ENCODE data around the gene LTBP4. TPM values are rescaled to one million over a fixed set of nuclear protein-coding genes. Genes with fewer than 3 reads are reported as not detected.

LTBP4 gene
- total and polyA plus RNA-seq, 7 donors = 31.9 to 206 (median 118) TPM

DNA sequence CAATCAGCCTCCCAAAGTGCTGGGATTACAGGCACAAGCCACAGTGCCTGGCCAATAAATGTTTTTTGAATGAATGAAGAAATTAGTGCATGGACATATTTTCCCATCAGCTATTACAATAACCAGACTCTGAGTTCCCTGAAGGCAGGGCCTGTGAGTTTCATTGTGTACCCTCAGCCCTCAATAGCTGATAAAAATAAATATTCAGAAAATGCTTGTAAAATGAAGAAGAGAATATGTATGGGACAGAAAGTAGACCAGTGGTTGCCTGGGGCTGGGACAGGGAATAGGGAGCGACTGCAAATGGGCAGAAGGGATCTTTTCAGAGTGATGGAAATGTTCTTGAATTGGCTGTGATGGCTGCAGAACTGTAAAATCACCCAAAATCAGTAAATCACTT is 60.4 kb downstream of the LTBP4 start:
- intact Hi-C loops (cut with DNase I) = loop anchor here (1.0 to 5.0 kb wide), 4 partner anchors 41 to 483 kb away; no protein-coding TSS in a partner anchor
- Histone ChIP-seq H3K27me3 (no peaks in the 10 kb centered on the region), H3K27ac (peak overlapping the region in 1 of 4 donors; percentile 89), H3K4me3 (no peak overlapping the region), H3K9me3 (no peaks in the 10 kb centered on the region), H3K36me3 (peaks cover 0 to under 1% (median 0%) of the 10 kb centered on the region in 4 donors), H3K4me1 (peaks cover 0 to 16% (median 12%) of the 10 kb centered on the region in 4 donors)
- WGBS, 2 donors = 86 to 91% methylated on average over 1 of the region's 1 CpG
- TF ChIP-seq, protein P1, sequence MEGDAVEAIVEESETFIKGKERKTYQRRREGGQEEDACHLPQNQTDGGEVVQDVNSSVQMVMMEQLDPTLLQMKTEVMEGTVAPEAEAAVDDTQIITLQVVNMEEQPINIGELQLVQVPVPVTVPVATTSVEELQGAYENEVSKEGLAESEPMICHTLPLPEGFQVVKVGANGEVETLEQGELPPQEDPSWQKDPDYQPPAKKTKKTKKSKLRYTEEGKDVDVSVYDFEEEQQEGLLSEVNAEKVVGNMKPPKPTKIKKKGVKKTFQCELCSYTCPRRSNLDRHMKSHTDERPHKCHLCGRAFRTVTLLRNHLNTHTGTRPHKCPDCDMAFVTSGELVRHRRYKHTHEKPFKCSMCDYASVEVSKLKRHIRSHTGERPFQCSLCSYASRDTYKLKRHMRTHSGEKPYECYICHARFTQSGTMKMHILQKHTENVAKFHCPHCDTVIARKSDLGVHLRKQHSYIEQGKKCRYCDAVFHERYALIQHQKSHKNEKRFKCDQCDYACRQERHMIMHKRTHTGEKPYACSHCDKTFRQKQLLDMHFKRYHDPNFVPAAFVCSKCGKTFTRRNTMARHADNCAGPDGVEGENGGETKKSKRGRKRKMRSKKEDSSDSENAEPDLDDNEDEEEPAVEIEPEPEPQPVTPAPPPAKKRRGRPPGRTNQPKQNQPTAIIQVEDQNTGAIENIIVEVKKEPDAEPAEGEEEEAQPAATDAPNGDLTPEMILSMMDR (IDR thresholded peaks at IDR 0.05) = no peak
- TF ChIP-seq POLR2A (IDR thresholded peaks at IDR 0.05) (no peak), EP300 (IDR thresholded peaks at IDR 0.05) (no peak), POLR2AphosphoS5 (IDR thresholded peaks at IDR 0.05) (no peak)
- DNase-seq = no peak

DNA sequence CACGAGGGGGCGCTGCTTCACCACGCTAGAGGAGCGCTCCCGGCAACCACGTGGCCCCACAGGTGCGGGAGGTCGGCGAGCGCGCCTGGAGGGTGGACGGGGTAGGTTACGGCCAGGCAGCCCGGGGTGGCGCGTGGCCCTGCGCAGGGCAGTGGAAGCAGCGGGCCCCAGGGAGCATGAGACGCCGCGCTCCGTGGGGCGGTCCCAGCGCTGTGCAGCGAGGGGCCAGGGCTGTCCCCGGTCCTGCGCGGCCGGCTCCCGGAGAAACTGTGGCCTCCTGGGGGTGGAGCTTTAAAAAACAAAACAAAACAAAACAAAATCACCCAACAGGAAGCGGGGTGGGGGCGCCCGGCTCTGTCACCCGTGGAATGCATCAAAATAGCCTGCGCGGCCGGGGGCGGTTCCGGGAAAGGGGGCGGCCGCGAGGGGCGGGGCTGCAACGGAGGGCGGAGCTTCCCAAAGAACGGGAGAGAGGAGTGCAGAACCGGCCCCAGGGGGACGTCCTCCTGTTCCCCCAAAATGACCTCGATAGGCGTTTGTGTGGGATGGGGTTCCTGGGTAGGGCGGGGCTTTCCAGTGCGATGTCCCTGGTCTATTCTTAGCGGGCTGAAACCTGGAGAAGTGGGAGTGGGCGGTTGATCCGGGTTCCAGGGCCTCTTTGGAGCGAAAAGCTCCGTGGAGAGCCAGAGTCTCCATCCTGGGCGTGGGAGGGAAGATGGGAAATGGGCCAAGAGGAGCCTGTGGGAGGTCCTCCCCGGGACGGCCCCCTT is 61.9 kb downstream of the LTBP4 start:
- Histone ChIP-seq H3K9me3 (no peaks in the 10 kb centered on the region), H3K4me3 (peak overlapping the region; percentile 61 to 75 (median 65)), H3K27me3 (no peaks in the 10 kb centered on the region), H3K36me3 (peaks cover 0 to 15% (median 5%) of the 10 kb centered on the region in 4 donors), H3K27ac (peak overlapping the region; percentile 88 to 90 (median 90)), H3K4me1 (peaks cover 0 to 16% (median 12%) of the 10 kb centered on the region in 4 donors)
- WGBS, 2 donors = 0 to 1% methylated on average over 60 of the region's 60 CpGs
- TF ChIP-seq POLR2A (IDR thresholded peaks at IDR 0.05) (no peak), POLR2AphosphoS5 (IDR thresholded peaks at IDR 0.05) (peak; percentile 2 to 59 (median 40)), EP300 (IDR thresholded peaks at IDR 0.05) (no peak)
- TF ChIP-seq, protein P1 (IDR thresholded peaks at IDR 0.05) = peak; percentile 97 to 98 (median 97)
- intact Hi-C loops (cut with DNase I) = loop anchor here (1.0 to 5.0 kb wide), 4 partner anchors 40 to 482 kb away; no protein-coding TSS in a partner anchor
- peak; percentile 96 for DNase-seq

DNA sequence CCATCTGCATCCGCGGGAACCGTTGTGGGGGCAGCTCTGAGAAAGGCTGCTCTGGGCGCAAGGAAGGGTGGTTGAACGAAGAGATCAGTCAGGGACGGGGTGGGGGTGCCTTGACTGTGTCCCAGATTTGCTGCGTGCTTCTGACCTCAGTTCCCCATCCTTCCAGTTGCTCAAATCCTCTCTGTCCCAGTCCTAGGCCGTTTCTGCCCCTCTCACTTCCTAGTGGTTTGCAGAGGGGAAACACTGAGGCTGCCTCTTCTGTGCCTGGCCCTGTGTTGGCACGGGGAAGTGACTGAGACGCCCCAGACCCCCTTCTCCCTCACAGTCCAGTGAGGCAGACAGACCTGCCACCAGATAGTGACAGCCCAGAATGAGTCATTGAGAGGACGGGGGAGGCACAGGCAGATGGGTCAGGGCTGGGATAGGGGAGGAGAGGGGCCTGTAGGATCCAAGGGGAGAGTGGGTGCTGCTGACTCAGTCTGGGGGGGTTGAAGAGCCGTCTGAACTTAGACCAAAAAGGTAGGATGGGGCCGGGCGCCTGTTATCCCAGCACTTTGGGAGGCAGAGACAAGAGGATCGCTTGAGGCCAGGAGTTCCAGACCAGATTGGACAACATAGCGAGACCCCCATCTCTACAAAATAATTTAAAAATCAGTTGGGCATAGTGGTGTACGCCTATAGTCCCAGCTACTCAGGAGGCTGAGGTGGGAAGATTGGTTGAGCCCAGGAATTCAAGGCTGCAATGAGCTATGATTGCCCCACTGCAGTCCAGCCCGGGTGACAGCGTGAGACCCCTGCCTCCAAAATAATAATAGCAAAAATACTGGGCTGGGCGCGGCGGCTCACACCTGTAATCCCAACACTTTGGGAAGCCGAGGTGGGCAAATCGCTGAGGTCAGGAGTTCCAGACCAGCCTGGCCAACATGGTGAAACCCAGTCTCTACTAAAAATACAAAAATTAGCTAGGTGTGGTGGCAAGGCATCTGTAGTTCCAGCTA is 62.8 kb downstream of the LTBP4 start:
- H3K27me3 ChIP-seq = no peaks in the 10 kb centered on the region
- peaks cover under 1 to 24% (median 9%) of the 10 kb centered on the region in 4 donors for H3K36me3 ChIP-seq
- H3K4me1 ChIP-seq = peaks cover 0 to 16% (median 12%) of the 10 kb centered on the region in 4 donors
- 49 to 51% methylated on average over 24 of the region's 24 CpGs for WGBS, 2 donors
- DNase-seq = peak; percentile 74
- peak overlapping the region; percentile 61 to 75 (median 65) for H3K4me3 ChIP-seq
- TF ChIP-seq EP300 (IDR thresholded peaks at IDR 0.05) = no peak
- TF ChIP-seq, protein P1 (IDR thresholded peaks at IDR 0.05) = no peak
- no peak for TF ChIP-seq POLR2AphosphoS5 (IDR thresholded peaks at IDR 0.05)
- TF ChIP-seq POLR2A (IDR thresholded peaks at IDR 0.05) = no peak
- intact Hi-C loops (cut with DNase I) = loop anchor here (2.0 to 5.0 kb wide), 3 partner anchors 39 to 481 kb away; no protein-coding TSS in a partner anchor
- no peaks in the 10 kb centered on the region for H3K9me3 ChIP-seq
- H3K27ac ChIP-seq = peak overlapping the region; percentile 88 to 90 (median 90)

DNA sequence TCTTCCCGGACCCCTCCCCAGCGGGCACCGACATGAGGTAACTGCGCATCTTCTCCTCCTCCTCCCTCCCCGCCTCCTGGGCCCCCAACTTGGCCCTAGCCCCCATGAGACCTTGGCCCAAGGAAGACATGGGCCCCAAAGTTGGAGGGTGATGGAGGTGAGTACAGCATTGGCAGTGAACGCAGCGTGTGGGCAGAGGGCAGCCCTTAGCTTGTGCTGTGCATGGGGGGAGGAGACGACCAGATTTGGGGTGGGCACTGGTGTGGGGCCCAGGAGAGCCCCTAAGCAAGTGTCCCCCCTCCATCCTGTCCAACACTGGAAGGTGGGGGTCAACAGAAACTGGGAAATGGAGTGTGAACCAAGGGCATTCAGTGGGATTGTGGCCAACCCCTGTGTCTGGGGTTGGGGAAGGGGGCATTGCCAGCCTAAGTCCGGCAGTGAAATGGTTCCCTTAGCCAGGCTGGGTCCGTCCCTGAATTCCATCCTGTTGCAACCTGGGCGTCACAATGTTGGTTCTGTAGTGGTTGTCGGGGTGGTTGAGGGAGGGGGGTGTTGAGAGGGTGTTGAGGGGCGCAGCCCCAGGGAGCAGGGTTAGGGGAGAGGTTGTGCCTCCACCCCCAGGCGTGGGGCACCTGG is 65.8 kb downstream of the LTBP4 start:
- 92 to 93% methylated on average over 14 of the region's 14 CpGs for WGBS, 2 donors
- no peaks in the 10 kb centered on the region for H3K9me3 ChIP-seq
- no peaks in the 10 kb centered on the region for H3K27me3 ChIP-seq
- DNase-seq = no peak
- no peak overlapping the region for H3K4me3 ChIP-seq
- intact Hi-C loops (cut with DNase I) = no loop called here
- H3K36me3 ChIP-seq = peaks cover 23 to 53% (median 29%) of the 10 kb centered on the region in 4 donors
- peak overlapping the region in 3 of 4 donors; percentile 11 to 90 (median 34) for H3K27ac ChIP-seq
- peaks cover 0 to 16% (median 12%) of the 10 kb centered on the region in 4 donors for H3K4me1 ChIP-seq
- TF ChIP-seq POLR2AphosphoS5 (IDR thresholded peaks at IDR 0.05) (peak in 1 of 4 donors; percentile 12), POLR2A (IDR thresholded peaks at IDR 0.05) (no peak)

Data from sigmoid colon (tissue), 7 donors.